ENCODE measurements around the gene PALLD. TPM values are rescaled to one million over a fixed set of nuclear protein-coding genes. Genes with fewer than 3 reads are reported as not detected.

The PALLD gene
- total RNA-seq, 4 donors from 2014 or later, result 58.5 to 164 (median 84.2) TPM

GRCh38 chr4:168575473-168575872, 78.6 kb downstream of the PALLD start:
- ATAC-seq (ENCODE audit: low FRiP score) (no peak), DNase-seq (ENCODE audit: low spot score) (no peak)
- TF ChIP-seq CTCF (IDR thresholded peaks at IDR 0.05), result no peak

GRCh38 chr4:168577624-168578023, 80.8 kb downstream of the PALLD start:
- ATAC-seq (ENCODE audit: low FRiP score) (no peak), DNase-seq (ENCODE audit: low spot score) (no peak)
- TF ChIP-seq CTCF (IDR thresholded peaks at IDR 0.05), result no peak

- DNase-seq (ENCODE audit: low spot score) (no peak), ATAC-seq (ENCODE audit: low FRiP score) (no peak)
- TF ChIP-seq CTCF (IDR thresholded peaks at IDR 0.05), result no peak
Observed at GRCh38 chr4:168580228-168580627, 83.4 kb downstream of the PALLD start.

DNA sequence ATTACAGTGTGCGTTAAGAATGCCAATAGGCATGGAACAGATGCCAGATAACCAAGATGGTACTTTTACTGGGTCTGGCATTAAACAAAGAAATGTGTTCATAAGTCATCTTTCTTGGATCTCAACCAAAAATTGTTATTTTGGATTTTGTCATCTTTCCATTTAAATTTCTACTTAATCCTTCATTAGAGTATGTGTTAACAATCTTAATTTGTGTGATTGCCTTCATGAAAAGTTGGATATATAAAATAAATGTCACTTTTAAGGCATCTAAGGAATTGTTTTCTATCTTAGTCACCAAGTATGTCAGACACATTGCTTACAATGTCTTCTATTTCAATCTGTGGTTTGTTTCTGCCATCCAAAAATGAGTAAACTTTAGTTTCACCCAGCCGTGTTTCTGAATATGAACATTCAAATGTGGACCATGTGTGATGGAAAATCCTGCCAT, 87.5 kb downstream of the PALLD start:
- no peak for ATAC-seq (ENCODE audit: low FRiP score)
- TF ChIP-seq CTCF (IDR thresholded peaks at IDR 0.05), result no peak
- DNase-seq (ENCODE audit: low spot score), result no peak

- TF ChIP-seq CTCF (IDR thresholded peaks at IDR 0.05), result peak in 1 of 3 donors; percentile 30
- peak; percentile 57 for DNase-seq (ENCODE audit: low spot score)
- peak; percentile 90 for ATAC-seq (ENCODE audit: low FRiP score)
Observed at GRCh38 chr4:168585168-168586091, 88.6 kb downstream of the PALLD start.

DNA sequence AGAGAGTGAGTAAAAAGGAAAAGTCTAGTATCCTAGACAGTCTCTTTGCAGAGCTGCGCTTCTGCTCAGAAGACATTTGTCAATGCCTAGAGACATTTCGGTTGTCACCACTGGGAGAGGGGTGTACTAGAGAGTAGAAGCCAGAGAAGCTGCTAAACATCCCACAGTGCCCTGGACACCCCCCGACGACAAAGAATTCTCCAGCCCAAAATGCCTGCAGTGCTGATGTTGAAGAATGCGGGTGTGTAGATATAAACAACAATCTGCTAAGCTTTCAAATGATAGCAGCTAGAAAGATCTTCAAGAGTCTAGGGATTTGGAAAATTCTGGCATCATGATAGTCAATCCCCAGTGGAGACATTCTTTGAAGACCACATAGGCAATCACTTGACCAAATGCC, 90.1 kb downstream of the PALLD start:
- no peak for TF ChIP-seq CTCF (IDR thresholded peaks at IDR 0.05)
- DNase-seq (ENCODE audit: low spot score) (no peak), ATAC-seq (ENCODE audit: low FRiP score) (no peak)
